Chondrocyte (in vitro differentiated cells): ENCODE data around the gene AGO1. TPM values are rescaled to one million over a fixed set of nuclear protein-coding genes. Genes with fewer than 3 reads are reported as not detected.
"Not testable (repeated sequence)": the region's sequence is repeated elsewhere in the genome, so short reads cannot be mapped to it uniquely, and the experiment has no call there.

ENCODE experiments used
- DNase-seq: peaks from one replicate; pipeline ENCODE4 v3.0.0; 2021; ENCODE audit warnings: mixed read lengths, low spot score
- H3K27ac Mint-ChIP-seq: one replicate; pipeline ENCODE4 v1.8.0; 2021; ENCODE audit warnings: mild to moderate bottlenecking, moderate library complexity, mixed read lengths; ENCODE audit not compliant: unreplicated experiment
- H3K27me3 Mint-ChIP-seq: 2 replicates; pipeline ENCODE4 v1.8.0; 2021; ENCODE audit warnings: low read depth, mixed read lengths
- H3K36me3 Mint-ChIP-seq: 2 replicates; pipeline ENCODE4 v1.8.0; 2021; ENCODE audit warnings: low read depth, mixed read lengths
- H3K4me1 Mint-ChIP-seq: 2 replicates; pipeline ENCODE4 v1.8.0; 2021; ENCODE audit warnings: low read depth, mild to moderate bottlenecking, mixed read lengths
- H3K4me3 Mint-ChIP-seq: one replicate; pipeline ENCODE4 v1.8.0; 2021; ENCODE audit warnings: mild to moderate bottlenecking, moderate library complexity, mixed read lengths; ENCODE audit not compliant: unreplicated experiment
- H3K9me3 Mint-ChIP-seq: 2 replicates; pipeline ENCODE4 v1.8.0; 2021; ENCODE audit warnings: low read depth, mixed read lengths
- total RNA-seq: library from RNA; stranded (reverse); gene quantifications from 3 replicates; pipeline ENCODE4 v1.2.1, GENCODE V29; 2021
- TF ChIP-seq, protein P1 (sequence below): fragments of 200-600 bp; sonication (generic); IDR thresholded peaks from 2 replicates; pipeline ENCODE4 v1.5.0; 2021; ENCODE audit warnings: antibody characterized with exemption, mild to moderate bottlenecking, moderate library complexity

AGO1 gene
- total RNA-seq, 1 donor from 2014 or later: 24.6 TPM

DNA sequence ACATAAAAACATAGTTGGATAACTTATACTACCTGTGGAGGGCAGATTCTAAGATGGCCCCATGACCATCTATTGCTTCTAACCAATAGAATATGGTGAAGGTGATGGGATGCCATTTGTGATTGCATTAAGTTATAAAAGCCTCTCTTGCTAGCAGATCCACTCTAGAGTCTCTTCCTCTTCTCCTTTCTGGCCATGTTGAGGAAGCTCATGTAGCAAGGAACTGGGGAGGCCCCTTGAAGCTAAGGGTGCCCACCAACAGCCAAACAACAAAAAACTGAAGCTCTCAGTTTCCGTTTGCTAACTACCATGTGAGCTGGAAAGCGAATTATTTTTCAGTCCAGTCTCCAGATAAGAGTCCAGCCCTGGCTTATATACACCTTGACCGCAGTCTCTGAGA is 16.0 kb upstream of the AGO1 start:
- Mint-ChIP-seq H3K27me3 (no peaks in the 10 kb centered on the region), H3K9me3 (no peaks in the 10 kb centered on the region), H3K4me1 (no peaks in the 10 kb centered on the region), H3K4me3 (no peak overlapping the region), H3K36me3 (no peaks in the 10 kb centered on the region), H3K27ac (no peak overlapping the region)
- no peak for DNase-seq
- TF ChIP-seq, protein P1, sequence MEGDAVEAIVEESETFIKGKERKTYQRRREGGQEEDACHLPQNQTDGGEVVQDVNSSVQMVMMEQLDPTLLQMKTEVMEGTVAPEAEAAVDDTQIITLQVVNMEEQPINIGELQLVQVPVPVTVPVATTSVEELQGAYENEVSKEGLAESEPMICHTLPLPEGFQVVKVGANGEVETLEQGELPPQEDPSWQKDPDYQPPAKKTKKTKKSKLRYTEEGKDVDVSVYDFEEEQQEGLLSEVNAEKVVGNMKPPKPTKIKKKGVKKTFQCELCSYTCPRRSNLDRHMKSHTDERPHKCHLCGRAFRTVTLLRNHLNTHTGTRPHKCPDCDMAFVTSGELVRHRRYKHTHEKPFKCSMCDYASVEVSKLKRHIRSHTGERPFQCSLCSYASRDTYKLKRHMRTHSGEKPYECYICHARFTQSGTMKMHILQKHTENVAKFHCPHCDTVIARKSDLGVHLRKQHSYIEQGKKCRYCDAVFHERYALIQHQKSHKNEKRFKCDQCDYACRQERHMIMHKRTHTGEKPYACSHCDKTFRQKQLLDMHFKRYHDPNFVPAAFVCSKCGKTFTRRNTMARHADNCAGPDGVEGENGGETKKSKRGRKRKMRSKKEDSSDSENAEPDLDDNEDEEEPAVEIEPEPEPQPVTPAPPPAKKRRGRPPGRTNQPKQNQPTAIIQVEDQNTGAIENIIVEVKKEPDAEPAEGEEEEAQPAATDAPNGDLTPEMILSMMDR: no peak

DNA sequence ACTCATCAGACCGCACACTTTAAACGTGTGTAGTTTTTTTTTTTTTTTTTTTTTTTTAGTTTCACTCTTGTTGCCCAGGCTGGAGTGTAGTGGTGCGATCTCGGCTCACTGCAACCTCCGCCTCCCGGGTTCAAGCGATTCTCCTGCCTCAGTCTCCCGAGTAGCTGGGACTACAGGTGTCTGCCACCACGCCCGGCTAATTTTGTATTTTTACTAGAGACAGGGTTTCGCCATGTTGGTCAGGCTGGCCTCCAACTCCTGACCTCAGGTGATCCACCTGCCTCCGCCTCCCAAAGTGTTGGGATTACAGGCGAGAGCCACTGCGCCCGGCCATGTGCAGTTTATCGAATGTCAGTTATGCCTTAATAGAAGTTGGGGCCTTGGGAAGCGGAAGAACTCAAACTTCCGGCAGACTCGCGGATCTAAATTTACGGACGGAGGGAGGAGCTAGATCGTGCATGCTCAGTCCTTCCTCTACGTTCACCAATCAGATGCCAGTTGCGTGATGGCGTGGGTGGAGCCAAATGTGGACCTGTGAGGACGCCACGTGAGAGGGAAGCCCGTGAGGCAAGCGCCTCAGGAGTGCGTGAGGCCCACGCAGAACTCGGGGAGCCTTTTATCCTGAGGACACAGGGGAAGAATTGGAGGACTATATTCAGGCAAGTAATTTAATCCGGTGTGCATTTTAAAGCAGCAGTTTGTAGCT is 13.6 kb upstream of the AGO1 start:
- H3K27ac Mint-ChIP-seq, H3K4me1 Mint-ChIP-seq, H3K9me3 Mint-ChIP-seq, H3K4me3 Mint-ChIP-seq, H3K36me3 Mint-ChIP-seq, DNase-seq, H3K27me3 Mint-ChIP-seq: not testable (repeated sequence)

DNA sequence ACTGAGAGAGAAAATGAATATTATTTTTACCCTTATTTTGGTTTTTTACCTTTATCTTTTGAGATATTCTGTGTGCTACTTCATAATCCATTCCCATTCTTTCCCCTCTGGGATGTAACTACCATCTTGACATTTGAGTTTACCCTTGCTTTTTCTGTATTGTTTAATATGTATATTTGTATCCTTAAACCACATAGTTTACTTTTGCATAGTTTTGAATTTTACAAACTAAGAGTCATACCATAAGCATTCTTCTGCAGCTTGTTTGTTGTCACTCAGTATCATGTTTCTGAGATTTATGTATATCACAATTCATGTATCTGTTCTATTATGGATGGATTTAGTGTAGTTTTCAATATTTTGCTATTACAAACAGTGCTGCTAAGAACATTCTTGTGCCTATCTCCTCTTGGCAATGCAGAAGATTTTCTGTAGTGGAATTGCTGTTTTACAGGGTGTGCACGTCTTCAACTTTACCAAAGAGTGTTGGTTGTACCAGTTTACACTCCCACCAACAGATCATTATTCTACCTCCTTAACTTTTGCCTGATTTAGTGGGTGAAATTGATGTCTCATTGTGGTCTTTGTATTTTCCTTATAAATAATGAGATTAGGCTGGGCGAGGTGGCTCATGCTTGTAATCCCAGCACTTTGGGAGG is 12.2 kb upstream of the AGO1 start:
- Mint-ChIP-seq H3K9me3 (no peaks in the 10 kb centered on the region), H3K27me3 (no peaks in the 10 kb centered on the region), H3K4me3 (no peak overlapping the region), H3K27ac (no peak overlapping the region), H3K4me1 (no peaks in the 10 kb centered on the region), H3K36me3 (no peaks in the 10 kb centered on the region)
- TF ChIP-seq, protein P1: no peak
- no peak for DNase-seq

DNA sequence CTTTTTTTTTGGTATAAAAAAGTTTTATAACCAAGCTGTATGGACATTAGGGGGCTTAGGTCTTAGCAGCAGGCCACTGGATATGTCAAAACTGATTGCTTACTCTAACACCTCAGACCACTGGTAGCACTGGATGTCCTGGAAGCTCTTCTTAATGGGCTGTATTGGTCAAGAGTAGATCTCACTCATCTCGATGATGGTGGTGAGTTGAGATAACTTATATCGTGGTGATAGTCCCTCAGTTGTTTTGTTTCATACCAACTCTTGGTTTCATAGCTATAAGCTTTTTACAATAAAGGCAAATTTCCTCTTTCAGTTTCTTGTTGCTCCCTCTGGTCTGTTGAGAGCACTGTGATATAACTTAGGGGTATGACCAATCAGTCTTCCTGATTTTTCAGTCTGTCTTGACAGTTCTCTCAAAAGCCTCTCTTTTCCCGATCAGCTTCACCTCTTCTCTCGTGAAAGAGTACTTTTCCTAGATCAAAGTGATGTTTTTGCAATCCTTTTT is 9.7 kb upstream of the AGO1 start:
- Mint-ChIP-seq H3K9me3 (no peaks in the 10 kb centered on the region), H3K27ac (no peak overlapping the region), H3K27me3 (no peaks in the 10 kb centered on the region), H3K4me1 (no peaks in the 10 kb centered on the region), H3K36me3 (no peaks in the 10 kb centered on the region), H3K4me3 (no peak overlapping the region)
- TF ChIP-seq, protein P1: no peak
- DNase-seq: no peak

DNA sequence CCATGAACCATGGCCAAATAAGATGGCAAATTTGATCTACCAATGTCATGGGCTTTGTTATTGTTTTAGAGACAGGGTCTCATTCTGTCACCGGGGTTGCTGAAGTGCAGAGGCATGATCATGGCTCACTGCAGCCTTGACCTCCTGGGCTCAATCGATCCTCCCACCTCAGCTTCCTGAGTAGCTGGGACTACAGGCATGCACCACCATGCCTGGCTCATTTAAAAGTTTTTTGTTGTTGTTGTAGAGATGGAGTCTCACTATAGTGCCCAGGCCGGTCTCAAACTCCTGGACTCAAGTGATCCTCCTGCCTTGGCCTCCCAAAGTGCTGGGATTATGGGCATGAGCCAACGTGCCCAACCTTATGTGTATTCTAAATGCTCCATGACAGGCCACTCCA is 8.9 kb upstream of the AGO1 start:
- H3K27me3 Mint-ChIP-seq, DNase-seq, H3K4me3 Mint-ChIP-seq, H3K9me3 Mint-ChIP-seq, H3K27ac Mint-ChIP-seq, H3K36me3 Mint-ChIP-seq, H3K4me1 Mint-ChIP-seq: not testable (repeated sequence)

DNA sequence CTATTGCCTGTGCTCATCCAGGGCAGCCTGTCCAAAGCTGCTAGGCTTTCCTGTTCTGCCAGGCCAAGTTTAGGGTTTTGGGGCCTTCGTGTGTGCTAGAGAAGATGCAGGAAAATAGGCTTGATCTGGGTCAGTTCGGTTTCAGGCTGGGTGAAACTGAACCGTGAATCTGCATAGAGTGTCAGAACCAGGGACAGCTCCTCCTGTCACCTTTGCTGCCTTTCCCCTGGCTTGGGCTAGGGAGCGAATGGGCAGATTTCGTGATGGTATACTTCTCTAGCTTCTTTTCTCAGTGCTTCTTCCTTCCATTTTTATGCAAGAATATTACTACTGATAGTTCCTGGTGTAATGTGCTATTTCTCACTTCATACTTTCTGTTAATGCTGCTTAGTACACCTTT is 6.0 kb upstream of the AGO1 start:
- Mint-ChIP-seq H3K27ac (no peak overlapping the region), H3K36me3 (no peaks in the 10 kb centered on the region), H3K9me3 (no peaks in the 10 kb centered on the region), H3K4me1 (no peaks in the 10 kb centered on the region), H3K4me3 (no peak overlapping the region), H3K27me3 (no peaks in the 10 kb centered on the region)
- TF ChIP-seq, protein P1: no peak
- no peak for DNase-seq
